Renal pelvis (tissue), 4 donors: Measurements from ENCODE around the gene DENND6A. TPM values are rescaled to one million over a fixed set of nuclear protein-coding genes. Genes with fewer than 3 reads are reported as not detected.
"Not testable (repeated sequence)": the region's sequence is repeated elsewhere in the genome, so short reads cannot be mapped to it uniquely, and the experiment has no call there.

ENCODE experiments used
- DNase-seq: peaks from one replicate; pipeline ENCODE4 v3.0.0-alpha.2; 2013
- polyA plus RNA-seq, 3 donors: library from polyadenylated mRNA; unstranded; fragments of 120-200 nt; gene quantifications; one replicate each; pipeline ENCODE4 v1.2.1, GENCODE V29; 2013; ENCODE audit not compliant: insufficient read length in 3 of 3

Gene DENND6A
- polyA plus RNA-seq, 3 donors, result 25.9 to 30.1 (median 29.4) TPM

GRCh38 chr3:57647292-57647940 lies 45.5 kb downstream of the DENND6A start:
- no peak for DNase-seq

DNA sequence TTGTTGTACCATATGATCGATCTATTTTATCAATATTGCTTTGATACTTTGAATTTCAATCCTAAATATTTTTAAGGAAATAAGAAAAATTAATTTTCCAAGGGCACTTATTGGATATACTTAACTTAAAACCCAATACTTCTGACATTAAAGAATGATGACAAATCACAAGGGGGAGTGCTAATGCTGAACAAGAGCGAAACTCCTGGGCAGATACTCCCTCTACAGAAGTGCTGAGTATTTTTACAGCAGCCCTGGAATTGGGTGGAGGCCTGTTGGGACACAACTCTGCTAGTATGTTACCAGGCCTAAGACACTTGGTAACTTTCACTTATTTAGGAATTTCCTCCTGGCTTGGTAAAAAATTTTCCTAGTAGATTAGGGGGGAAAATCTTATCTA lies 46.2 kb downstream of the DENND6A start:
- peak; percentile 4 for DNase-seq

DNA sequence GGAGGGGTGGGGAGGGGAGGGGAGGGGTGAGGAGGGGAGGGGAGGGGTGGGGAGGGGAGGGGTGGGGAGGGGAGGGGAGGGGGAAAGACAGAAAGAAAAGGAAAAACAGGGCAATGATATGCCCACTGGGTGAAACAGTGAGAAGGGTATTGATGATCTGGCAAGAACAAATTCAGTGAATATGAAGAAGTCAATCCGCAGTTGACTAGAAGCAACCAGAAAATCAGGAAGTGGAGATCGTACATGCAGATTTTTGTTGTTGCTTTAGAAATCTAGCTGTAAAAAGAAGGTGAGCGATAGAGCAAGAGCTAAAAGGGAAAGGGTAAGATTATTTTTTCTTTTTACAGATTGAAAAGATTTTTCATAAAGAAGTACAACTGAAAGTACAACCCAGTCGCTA lies 48.1 kb downstream of the DENND6A start:
- DNase-seq, result no peak

GRCh38 chr3:57637391-57637790 lies 55.5 kb downstream of the DENND6A start:
- no peak for DNase-seq

GRCh38 chr3:57634259-57634658 lies 58.6 kb downstream of the DENND6A start:
- not testable (repeated sequence) for DNase-seq

DNA sequence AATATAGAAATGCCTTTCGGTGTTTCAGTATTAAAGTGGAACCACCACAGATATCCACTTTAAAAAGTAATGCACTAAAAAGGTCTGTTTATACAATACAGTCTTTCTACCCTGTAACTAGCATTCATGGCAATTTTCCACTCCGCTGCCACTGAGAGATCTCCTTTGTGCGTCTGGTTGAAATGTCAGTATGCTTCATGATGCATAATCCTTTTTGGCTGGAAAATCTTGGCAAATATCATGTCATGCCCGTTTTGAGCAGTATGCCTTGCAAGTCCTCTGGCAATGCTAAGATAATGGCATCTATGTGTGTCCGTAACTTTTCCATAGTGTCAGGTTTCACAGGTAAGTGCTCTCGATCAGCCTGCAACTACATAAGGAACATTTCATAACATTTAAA lies 64.9 kb downstream of the DENND6A start:
- no peak for DNase-seq

DNA sequence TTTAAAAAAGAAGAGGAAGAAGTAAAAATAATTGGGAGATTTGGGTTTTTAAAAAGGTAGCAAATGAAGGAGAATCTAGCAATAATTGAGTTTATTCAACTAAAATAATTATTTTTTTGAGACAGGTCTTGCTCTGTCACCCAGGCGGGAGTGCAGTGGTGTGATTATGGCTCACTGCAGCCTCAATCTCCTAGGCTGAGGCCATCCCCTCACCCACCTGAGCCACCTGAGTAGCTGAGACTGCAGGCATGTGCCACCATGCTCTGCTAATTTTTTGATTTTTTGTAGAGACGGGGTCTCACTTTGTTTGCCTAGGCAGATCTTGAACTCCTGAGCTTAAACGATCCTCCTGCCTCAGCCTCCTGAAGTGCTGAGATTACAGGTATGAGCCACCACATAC lies 68.1 kb downstream of the DENND6A start:
- DNase-seq, result no peak

GRCh38 chr3:57622362-57622761 lies 70.5 kb downstream of the DENND6A start:
- no peak for DNase-seq

DNA sequence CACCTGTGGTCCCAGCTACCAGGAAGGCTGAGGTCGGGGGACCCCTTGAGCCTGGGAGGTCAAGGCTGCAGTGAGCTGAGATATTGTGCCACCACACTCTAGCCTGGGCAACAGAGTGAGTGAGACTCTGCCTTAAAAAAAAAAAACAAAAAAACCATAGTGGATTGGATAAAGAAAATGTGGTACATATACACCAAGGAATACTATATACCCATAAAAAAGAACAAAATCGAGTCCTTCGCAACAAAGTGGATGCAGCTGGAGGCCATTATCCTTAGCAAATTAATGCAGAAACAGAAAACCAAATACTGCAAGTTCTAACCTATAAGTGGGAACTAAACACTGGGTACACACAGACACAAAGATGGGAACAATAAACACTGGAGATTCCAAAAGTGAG lies 75.1 kb downstream of the DENND6A start:
- no peak for DNase-seq

- DNase-seq, result no peak
Observed at GRCh38 chr3:57616233-57616632, 76.6 kb downstream of the DENND6A start.

- DNase-seq, result not testable (repeated sequence)
Observed at GRCh38 chr3:57611870-57612269, 81.0 kb downstream of the DENND6A start.

DNA sequence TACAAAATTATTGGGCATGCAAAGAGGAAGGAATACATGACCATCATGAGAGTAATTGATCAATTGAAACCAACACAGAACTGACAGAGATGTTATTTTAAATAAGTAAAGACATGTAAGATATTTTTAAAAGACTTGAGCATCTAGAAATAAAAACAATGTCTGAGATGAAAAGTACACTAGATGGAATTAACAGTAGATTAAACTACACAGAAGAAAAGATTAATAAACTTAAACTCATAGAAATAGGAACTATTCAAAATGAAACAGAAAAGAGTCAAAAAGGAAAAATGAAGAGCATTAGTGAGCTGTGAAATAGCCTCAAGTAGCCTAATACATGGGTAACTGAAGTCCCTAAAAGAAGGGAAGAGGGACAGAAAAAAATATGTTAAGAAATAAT lies 87.2 kb downstream of the DENND6A start:
- DNase-seq, result no peak

DNA sequence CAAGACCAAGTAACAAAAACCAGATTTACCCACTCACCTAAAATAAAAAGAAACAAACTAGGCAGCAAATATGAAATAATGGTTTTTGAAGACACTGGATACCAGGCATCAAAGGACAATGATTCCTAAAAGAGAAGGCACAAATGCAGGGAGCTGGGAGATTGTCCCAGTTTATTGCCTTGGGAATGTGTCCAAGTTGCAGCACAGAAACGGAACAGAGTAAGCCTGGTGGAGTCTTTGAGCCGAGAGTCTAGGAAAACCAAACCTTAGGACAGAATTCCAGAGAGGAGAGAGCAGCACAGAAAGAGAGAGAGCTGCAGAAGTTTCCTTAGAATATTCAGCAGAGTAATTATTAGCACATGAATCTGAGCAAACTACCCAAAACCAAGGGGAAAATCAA lies 87.9 kb downstream of the DENND6A start:
- no peak for DNase-seq

DNA sequence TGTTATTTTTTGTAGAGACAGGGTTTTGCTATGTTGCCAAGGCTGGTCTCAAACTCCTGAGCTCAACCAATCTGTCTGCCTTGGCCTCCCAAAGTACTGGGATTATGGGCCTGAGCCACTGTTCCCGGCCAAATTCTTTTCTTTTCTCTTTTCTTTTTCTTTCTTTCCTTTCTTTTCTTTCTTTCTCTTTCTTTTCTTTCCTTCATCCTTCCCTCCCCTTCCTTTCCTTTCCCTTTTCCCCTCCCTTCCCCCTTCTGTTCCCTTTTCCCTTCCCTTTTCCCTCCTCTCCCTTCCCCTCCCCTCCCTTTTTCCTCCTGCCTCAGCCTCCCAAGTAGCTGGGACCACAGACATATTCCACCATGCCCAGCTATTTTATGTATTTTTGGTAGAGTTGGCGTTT lies 92.7 kb downstream of the DENND6A start:
- no peak for DNase-seq

DNA sequence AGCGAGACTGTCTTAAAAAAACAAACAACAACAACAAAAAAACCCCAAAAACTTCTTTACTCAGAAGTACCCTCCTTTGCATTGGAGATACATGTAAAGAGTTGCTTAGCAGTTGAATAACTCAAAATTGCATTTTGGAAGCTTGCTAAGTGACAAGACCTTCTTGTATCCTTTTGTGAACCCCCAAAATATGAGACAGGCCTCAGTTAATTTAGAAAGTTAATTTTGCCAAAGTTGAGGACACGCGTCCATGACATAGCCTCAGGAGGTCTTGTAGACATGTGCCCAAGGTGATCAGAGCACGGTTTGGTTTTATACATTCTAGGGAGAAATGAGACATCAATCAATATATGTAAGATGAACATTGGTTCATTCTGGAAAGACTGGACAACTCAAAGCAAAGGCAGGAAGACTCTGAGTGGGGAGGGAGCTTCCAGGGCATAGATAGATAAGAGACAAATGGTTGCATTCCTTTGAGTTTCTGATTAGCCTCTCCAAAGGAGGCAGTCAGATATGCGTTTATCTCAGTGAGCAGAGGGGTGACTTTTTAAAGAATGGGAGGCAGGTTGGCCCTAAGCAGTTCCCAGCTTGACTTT lies 94.0 kb downstream of the DENND6A start:
- DNase-seq, result no peak

- peak; percentile 99 for DNase-seq
Observed at GRCh38 chr3:57597127-57597923, 95.6 kb downstream of the DENND6A start, which contains the start of gene ARF4. Gene ARF4, minus strand, starts transcription at chr3:57597344. Its CDS starts 204 bp downstream, at chr3:57597140.

GRCh38 chr3:57596495-57597126 lies 96.3 kb downstream of the DENND6A start:
- peak; percentile 67 for DNase-seq

GRCh38 chr3:57594576-57594975 lies 98.3 kb downstream of the DENND6A start:
- DNase-seq, result no peak

DNA sequence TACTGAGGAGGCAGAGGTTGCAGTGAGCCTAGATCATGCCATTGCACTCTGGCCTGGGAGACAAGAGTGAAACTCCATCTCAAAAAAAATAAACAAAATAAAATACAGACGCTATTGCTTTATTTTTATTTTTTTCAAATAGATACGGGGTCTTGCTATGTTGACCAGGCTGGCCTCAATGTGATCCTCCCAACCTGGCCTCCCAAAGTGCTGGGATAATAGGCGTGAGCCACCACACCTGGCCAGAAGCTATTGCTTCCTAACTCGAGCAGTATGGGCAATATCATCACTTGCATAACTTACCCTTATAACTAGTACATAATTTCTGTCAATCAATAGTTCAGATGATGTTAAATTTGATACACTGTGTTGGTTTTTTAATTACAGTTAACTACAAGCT lies 98.7 kb downstream of the DENND6A start:
- no peak for DNase-seq

DNA sequence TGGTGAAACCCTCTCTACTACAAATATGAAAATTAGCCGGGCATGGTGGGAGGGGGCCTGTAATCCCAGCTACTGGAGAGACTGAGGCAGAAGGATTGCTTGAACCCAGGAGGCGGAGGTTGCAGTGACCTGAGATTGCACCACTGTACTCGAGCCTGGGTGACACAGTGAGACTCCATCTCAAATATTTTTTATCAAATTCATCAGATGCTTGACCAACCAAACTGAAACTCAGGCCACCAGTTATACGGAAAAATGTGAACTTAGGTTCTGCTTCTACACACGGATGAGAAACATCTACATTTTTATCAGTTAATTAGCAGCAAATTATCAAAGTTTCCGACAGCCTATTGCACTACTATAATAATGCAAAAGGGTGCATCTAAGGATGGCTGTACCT lies 100.6 kb downstream of the DENND6A start:
- DNase-seq, result no peak

DNA sequence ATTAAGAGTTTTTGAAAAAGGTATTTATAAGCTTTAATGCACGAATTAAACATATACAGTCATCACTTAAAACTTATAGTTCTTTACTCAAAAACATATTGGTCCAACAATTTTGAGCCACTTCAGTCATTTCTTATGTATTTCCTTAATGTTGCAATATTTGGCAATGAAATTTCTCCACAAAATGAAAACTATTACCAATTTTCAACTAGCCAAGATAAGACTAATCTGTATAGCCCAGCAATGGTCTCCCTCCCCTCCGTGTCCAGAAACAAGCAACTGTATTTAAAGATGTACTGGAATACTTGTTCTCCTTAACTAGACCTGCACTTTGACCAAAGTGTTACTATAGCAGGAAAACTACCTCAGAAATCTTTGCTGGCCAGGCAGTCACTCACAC lies 105.0 kb downstream of the DENND6A start:
- DNase-seq, result no peak

- DNase-seq, result no peak
Observed at GRCh38 chr3:57586778-57587177, 106.1 kb downstream of the DENND6A start.

GRCh38 chr3:57583544-57583943 lies 109.3 kb downstream of the DENND6A start:
- no peak for DNase-seq
